ENCODE results near the gene SMO. TPM values are rescaled to one million over a fixed set of nuclear protein-coding genes. Genes with fewer than 3 reads are reported as not detected.

Gene SMO
- total and polyA plus RNA-seq, 9 of the 15 experiments (the other 6 are each of a cell fraction or from before 2014, with no cell fraction given) = 0.05 to 0.13 (median 0.10) TPM; not detected in 5

- TF ChIP-seq MGA (IDR thresholded peaks at IDR 0.05) = peak; percentile 83
- TF ChIP-seq CREB3 (tag; conservative IDR thresholded peaks at IDR 0.05; ENCODE audit: low read depth) = no peak
- peak; percentile 74 for TF ChIP-seq FUS (optimal IDR thresholded peaks at IDR 0.05; ENCODE audit: low read depth, low read length)
- TF ChIP-seq UBTF (IDR thresholded peaks at IDR 0.05; ENCODE audit: borderline replicate concordance in 1 of 2, low read depth in 2 of 2, low read length in 2 of 2) = peak; percentile 22 to 27; a peak in 2 of 4 replicates
- TF ChIP-seq BRD9 (IDR thresholded peaks at IDR 0.05; ENCODE audit: low read depth, partially characterized antibody) = no peak
- no peak for TF ChIP-seq FOS (IDR thresholded peaks at IDR 0.05; ENCODE audit: extremely low read depth, insufficient read length)
- peak; percentile 32; the same call in 1 of the 2 replicates for TF ChIP-seq MTA3 (IDR thresholded peaks at IDR 0.05; ENCODE audit: borderline replicate concordance)
- no peak for TF ChIP-seq LEF1 (IDR thresholded peaks at IDR 0.05)
- TF ChIP-seq ZNF764 (CRISPR knock-in tag; IDR thresholded peaks at IDR 0.05; ENCODE audit: low read depth) = no peak
- peak; percentile 71 for TF ChIP-seq NFIC (IDR thresholded peaks at IDR 0.05)
- TF ChIP-seq RFX5 (IDR thresholded peaks at IDR 0.05; ENCODE audit: low read depth, low read length) = no peak
- TF ChIP-seq MAZ (CRISPR knock-in tag; conservative IDR thresholded peaks at IDR 0.05 in 1 of 2, IDR thresholded peaks at IDR 0.05 in 1 of 2) = peak in 1 of 2 experiments; percentile 45; a peak in 3 of 4 replicates
Observed at GRCh38 chr7:129225206-129225930, 36.9 kb downstream of the SMO start (continued).

Data from K562 (cell line).